Measurements from ENCODE around the gene FBXL19. TPM values are rescaled to one million over a fixed set of nuclear protein-coding genes. Genes with fewer than 3 reads are reported as not detected.
A peak's percentile ranks its signal among the peaks of the same experiment; 100 is the strongest.

Gene FBXL19
- total and polyA plus RNA-seq, 2 of the 8 experiments (the other 6 are each of a cell fraction or from before 2014, with no cell fraction given), result 47.2 to 72.2 TPM

DNA sequence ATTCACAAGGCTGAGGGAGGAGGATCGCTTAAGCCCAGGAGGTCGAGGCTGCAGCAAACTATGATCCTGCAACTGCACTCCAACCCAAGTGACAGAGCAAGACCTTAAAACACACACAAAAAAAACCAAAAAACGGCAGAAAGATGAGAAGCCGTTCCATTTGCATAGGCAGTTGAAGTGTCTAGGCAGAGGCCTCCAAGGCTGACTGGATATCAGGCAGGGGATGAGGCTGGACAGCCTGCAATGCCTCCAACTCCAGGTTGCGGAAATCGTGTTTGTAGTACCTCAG is 2.0 kb upstream of the FBXL19 start:
- Histone ChIP-seq H4K20me1 (replicated peaks in 1 of 2; ENCODE audit: control insufficient read depth in 1 of 2, insufficient read depth in 2 of 2, low read length in 2 of 2) (peaks cover 2 to 3% of the 10 kb centered on the region in 2 experiments), H4K91ac (replicated peaks; ENCODE audit: insufficient read length, low read length) (no peak overlapping the region), H3K4me2 (ENCODE audit: insufficient read depth in 1 of 2, low read depth in 2 of 2, low read length in 2 of 2) (peak overlapping the region; percentile 55 to 91; a peak in 2 of 4 replicates), H3K4ac (replicated peaks; ENCODE audit: insufficient read length, low read depth, low read length) (no peak overlapping the region), H2BK5ac (ENCODE audit: low read depth, low read length) (no peak overlapping the region), H3K23me2 (ENCODE audit: low read depth, low read length) (peaks cover 8% of the 10 kb centered on the region; the same call in 1 of the 2 replicates), H2BK120ac (replicated peaks; ENCODE audit: low read depth, low read length) (no peak overlapping the region), H3K9ac (replicated peaks in 1 of 4; ENCODE audit: extremely low read depth in 1 of 4, low read depth in 3 of 4, low read length in 3 of 4) (no peak overlapping the region), H3K18ac (ENCODE audit: extremely low read depth, low read length) (no peak overlapping the region), H3K4me1 (replicated peaks in 1 of 4; ENCODE audit: control insufficient read depth in 3 of 4, insufficient read depth in 4 of 4, low read length in 3 of 4) (peaks cover 0 to 5% (median under 1%) of the 10 kb centered on the region in 4 experiments; a peak in 3 of 7 replicates), H3K27ac (ENCODE audit: low read depth, low read length) (no peak overlapping the region), H3K79me2 (ENCODE audit: control insufficient read depth in 1 of 2, insufficient read depth in 2 of 2, low read length in 2 of 2) (peaks cover 0 to 10% of the 10 kb centered on the region in 2 experiments; a peak in 2 of 4 replicates), H4K5ac (ENCODE audit: insufficient read length, low read depth, low read length) (no peak overlapping the region), H2AK5ac (ENCODE audit: low read depth, low read length) (no peak overlapping the region), H2AFZ (ENCODE audit: low read length) (no peak overlapping the region), H3K9me3 (ENCODE audit: insufficient read depth in 2 of 2, low read depth in 1 of 2, low read length in 1 of 2) (no peaks in the 10 kb centered on the region), H2BK12ac (ENCODE audit: low read depth, low read length) (no peak overlapping the region), H3K79me1 (ENCODE audit: low read depth, low read length) (peaks cover 4% of the 10 kb centered on the region), H4K8ac (ENCODE audit: extremely low read depth, insufficient read depth, low read length) (no peak overlapping the region), H3K23ac (ENCODE audit: insufficient read length) (no peak overlapping the region), H3K56ac (replicated peaks; ENCODE audit: insufficient read length, low read depth, low read length) (no peak overlapping the region), H3K27me3 (replicated peaks in 1 of 4; ENCODE audit: control insufficient read depth in 3 of 4, extremely low read depth in 1 of 4, insufficient read depth in 3 of 4, low read length in 3 of 4) (no peaks in the 10 kb centered on the region), H3K14ac (ENCODE audit: insufficient read length) (no peak overlapping the region), H2BK20ac (ENCODE audit: low read length) (no peak overlapping the region), H3K4me3 (ENCODE audit: extremely low read depth in 1 of 4, insufficient read depth in 2 of 4, low read depth in 3 of 4, low read length in 4 of 4) (peak overlapping the region in 1 of 4 experiments; percentile 88; a peak in 2 of 8 replicates), H3K36me3 (ENCODE audit: control insufficient read depth in 2 of 4, insufficient read depth in 4 of 4, low read length in 3 of 4) (peaks cover 0 to 2% (median 0%) of the 10 kb centered on the region in 4 experiments; a peak in 1 of 8 replicates), H2BK15ac (ENCODE audit: low read length) (no peak overlapping the region)
- ChIA-PET POLR2A (ENCODE audit: partially characterized antibody) (no interaction called here), CTCF (ENCODE audit: partially characterized antibody) (interaction anchor here (0.6 to 8.0 kb wide), 6 partner anchors 20 to 984 kb away, joined by 3 to 63 read pairs (median 5); no protein-coding TSS in a partner anchor)
- DNase-seq (ENCODE audit: low read depth in 1 of 2, low spot score in 2 of 2) (no peak), FAIRE-seq (no peak)
- TF ChIP-seq SAP30 (IDR thresholded peaks at IDR 0.05; ENCODE audit: insufficient read depth, insufficient replicate concordance, low read length) (no peak), SIN3A (conservative IDR thresholded peaks at IDR 0.05 in 1 of 2, IDR thresholded peaks at IDR 0.05 in 1 of 2; ENCODE audit: low read depth in 1 of 2, low read length in 2 of 2) (0 out of 4 replicates have a peak, but pooled peaks of 1 of the 2 experiments have one; percentile 70), CEBPB (IDR thresholded peaks at IDR 0.05; ENCODE audit: low read depth, low read length) (0 out of 2 replicates have a peak, but pooled peaks have one; percentile 18), EGR1 (IDR thresholded peaks at IDR 0.05; ENCODE audit: borderline replicate concordance, low read depth, low read length) (no peak), RFX5 (IDR thresholded peaks at IDR 0.05; ENCODE audit: borderline replicate concordance, low read depth, low read length) (no peak)
- 33% methylated on average over 6 of the region's 6 CpGs; no CpG with 5 or more reads in 1 of the 2 experiments for whole genome bisulfite sequencing, 2 experiments (ENCODE audit: extremely low coverage in 1 of 2, insufficient coverage in 1 of 2, insufficient read length in 1 of 2, insufficient replicate concordance in 2 of 2, low coverage in 1 of 2, low lambda C conversion rate in 2 of 2, missing lambda C conversion rate in 1 of 2)
